ENCODE data around the gene GPR78. TPM values are rescaled to one million over a fixed set of nuclear protein-coding genes. Genes with fewer than 3 reads are reported as not detected.

GPR78 gene
- total RNA-seq, 1 donor from 2014 or later, result under 0.01 TPM

DNA sequence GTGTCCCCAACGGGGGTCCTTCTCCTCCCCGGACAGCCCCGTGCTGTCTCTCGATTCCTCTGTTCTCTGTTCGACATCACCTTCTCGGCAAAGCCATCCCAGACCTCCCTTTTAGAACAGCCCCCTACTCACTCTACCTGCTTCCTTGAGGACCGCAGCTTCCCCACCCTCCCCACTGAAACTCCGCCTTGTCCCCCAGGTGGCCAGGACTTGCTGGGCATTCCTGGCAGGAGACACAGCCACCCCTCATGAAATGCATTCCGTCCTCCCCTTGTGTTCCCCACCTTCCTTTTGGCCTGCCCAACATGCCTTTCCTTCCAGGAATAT, 34.8 kb upstream of the GPR78 start:
- DNase-seq (ENCODE audit: low spot score in 2 of 2) (no peak), FAIRE-seq (no peak)

DNA sequence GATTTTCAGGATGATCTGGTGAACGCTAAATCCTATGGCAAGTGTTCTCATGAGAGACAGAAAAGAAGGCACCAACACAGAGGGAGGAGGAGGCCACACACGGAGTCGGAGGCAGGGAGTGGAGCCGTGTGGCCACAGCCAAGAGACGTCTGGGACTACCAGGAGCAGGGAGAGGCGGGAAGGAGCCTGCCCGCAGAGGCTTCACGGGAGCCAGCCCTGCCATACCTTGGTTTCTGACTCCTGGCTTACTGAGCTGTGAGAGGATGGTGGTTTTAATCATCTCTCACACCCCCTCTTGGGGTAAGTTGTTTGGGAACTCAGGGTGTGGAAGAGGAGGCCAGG, 33.5 kb upstream of the GPR78 start:
- no peak for DNase-seq (ENCODE audit: low spot score in 2 of 2)
- FAIRE-seq, result no peak

DNA sequence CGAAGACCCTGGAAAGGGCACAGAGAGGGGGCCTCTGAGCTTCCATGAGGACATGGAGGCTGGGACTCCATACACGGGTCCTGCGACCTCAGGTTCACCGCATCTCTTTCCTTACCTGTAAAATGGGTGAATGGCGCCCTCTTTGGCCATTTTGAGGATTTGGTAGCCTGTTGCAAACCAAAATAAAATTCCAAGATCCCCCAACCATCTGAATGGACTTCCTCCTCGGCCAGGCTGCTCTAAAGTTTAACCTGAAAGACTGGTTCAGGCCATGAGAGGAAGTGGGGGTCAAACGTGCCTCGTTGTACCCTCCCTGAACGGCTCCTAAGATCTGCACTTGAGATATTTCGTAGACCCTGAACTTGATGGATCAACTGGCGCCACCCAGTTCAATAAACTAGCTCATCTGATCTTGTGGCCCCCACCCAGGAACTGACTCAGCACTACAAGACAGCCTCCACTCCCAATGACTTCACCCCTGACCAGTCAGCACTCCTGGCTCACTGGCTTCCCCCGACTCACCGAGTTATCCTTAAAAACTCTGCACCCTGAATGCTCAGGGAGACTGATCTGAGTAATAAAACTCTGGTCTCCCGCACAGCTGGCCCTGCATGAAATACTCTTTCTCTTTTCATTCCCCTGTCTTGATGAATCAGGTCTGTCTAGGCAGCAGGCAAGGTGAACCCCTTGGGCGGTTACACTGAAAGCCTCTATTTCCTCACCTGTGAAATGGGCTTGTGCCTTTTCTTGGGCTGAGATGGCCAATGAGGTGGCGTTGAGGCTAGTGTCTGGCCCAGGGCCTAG, 32.9 kb upstream of the GPR78 start:
- DNase-seq (ENCODE audit: low spot score in 2 of 2) (no peak), FAIRE-seq (no peak)

DNA sequence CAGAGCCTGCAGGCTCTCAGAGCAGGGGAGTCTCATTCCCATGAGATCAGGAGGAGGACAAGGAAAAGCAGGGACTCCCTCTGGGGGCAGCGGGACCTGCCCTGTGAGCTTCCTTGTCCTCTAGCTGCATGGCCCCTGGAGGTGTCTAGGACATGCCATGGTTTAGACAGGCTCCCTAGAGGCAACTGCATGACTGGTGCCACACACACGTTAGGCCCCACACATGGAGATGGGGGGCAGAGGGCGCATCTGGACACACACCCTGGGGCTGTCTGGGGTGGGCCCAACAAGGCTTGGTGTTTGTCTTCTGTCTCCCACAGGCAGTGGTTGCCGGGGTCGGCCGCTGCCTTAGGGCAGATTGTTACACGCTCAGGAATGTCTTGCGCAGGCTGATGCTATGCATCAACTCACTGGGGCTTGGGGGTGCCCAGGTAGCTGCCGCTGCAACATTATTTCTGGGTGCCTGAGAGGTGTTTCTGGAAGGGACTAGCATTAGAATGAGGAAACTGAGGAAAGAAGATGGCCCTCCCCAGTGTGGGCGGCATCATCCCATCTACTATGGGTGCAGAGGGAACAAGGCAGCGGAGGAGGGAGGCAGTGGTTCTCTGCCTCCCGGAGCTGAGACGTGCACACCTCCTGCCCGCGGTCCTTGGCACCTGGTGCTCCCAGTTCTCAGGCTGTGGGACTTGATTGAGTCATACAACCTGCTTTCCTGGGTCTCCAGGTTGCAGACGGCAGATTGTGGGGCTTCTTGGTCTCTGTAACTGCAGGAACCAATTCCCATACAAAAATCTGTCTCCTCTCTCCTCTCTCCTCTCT, 32.1 kb upstream of the GPR78 start:
- FAIRE-seq, result no peak
- DNase-seq (ENCODE audit: low spot score in 2 of 2), result no peak

DNA sequence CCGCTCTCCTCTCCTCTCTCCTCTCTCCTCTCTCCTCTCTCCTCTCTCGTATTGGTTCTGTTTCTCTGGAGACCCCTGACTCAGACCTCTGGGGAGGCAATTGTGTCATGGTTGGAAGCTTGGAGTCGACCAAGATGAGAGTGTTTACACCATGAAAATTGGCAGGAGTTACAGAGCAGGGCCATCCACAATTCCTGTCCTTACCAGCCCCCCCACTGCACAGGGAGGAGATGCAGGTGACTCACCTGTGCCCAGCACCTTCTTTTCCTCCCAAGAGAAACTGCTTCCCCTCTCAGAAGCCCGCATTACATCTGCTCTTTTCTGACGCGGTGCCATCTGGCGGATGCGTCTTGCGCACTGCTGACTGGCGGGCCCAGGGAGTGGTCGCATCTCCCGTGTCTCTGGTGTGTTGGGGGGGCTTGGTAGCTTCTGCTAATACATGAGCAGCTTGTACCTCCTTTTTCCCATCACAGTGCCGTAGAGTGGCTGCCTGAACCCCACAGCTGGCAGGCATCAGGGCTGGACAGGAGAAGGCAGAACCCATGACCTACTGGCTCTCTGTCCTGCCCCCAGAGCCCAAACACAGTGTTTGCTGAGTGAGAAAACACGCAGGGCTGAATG, 31.4 kb upstream of the GPR78 start:
- FAIRE-seq (no peak), DNase-seq (ENCODE audit: low spot score in 2 of 2) (no peak)

DNA sequence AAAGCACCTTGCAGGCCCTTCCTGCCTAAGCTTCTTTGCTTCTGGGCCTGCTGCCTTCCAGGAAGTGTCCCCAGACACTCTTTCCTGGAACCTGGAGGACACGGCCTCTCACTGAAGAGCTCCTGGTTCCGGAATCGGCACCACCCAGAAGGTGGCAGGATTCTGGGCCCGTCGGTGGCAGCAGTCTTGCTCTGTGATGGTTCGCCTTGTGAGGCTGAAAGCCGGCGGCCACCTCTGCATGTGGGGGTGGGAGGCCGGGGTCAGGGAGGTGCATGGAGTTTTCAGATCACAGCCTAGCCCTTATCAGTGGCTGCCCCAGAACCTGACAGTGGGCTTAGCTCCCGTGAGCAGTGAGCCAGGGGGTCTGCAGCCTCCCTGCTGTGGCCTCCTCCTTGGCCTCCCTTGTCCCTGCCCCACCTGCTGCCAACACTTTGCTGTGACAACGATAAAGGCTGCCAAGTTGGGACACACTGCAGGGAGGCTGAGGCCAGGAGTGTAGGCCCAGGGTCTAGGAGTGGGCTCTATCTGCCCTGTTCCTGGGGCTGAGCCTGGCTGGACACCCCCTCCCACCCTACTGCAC, 30.8 kb upstream of the GPR78 start:
- FAIRE-seq, result no peak

DNA sequence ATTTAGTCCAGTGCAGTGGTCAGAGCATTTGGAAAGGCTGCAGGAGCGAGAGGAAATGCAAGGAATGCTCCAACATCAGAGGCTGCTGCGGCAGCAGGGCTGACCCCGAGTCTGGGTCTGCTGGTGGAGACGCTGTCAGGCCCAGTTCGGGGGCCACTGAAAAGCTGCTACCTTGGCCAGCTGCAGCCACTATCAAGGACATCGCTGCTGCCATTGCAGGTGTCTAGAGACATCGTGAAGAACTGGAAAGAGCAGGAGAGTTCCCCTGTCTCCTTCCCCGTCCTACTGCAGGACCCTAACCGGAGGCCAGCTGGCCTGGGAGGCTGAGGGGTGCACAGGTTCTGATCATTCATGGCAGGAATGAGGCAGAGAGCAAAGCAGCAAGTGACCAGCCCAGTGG, 29.5 kb upstream of the GPR78 start:
- FAIRE-seq (no peak), DNase-seq (ENCODE audit: low spot score in 2 of 2) (no peak)

More for the DNA sequence above, 30.8 kb upstream of the GPR78 start:
- DNase-seq (ENCODE audit: low spot score in 2 of 2), result no peak

DNA sequence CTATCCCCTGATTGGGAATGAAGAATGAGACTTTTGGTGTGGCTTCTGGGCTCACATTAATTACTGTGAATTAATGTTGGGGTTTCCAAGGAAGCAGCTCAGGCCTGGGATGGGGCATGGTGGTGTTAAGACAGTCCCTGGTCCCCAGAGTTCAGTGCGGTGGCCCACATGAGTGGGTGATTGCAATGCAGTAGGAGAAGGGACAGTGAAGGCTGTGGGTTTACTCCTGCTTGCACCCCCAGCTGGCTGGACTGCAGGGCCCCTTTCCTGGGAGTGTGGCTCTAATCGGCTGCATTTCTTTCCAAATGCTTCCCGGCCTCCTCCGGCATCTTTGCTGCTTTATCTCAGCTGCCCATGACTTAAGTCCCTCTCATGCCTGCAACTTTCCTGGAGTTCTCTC, 28.2 kb upstream of the GPR78 start:
- no peak for DNase-seq (ENCODE audit: low spot score in 2 of 2)
- no peak for FAIRE-seq

DNA sequence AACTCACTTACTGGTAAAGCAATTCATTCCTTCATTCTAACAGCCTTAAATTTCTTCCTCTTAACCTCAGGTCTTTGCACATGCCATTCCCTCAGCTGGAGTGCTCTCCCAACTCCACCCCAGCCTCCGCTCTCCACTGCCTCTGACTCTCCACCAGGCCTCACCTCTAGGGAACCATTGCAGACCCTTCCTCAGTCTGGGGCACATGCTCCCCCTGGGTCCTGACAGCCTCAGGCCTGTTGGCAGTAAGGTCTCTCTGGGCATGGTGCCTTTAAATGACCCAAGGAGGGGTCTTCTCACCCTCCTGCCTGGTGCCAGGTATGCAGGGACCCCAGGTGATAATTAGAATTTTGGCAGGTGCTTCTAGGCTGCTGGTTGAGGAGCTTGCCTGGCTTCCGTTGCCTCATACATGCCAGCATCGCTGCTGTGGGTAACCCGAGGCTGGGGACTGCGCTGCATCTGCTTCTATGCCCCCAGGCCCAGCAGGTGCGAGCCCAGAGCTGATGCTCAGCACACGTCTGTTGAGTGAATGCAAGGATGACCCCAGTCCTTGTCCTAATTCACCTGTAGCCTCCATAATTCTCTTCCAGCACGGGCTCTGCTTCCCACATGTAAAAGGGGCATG, 27.5 kb upstream of the GPR78 start:
- no peak for FAIRE-seq

DNA sequence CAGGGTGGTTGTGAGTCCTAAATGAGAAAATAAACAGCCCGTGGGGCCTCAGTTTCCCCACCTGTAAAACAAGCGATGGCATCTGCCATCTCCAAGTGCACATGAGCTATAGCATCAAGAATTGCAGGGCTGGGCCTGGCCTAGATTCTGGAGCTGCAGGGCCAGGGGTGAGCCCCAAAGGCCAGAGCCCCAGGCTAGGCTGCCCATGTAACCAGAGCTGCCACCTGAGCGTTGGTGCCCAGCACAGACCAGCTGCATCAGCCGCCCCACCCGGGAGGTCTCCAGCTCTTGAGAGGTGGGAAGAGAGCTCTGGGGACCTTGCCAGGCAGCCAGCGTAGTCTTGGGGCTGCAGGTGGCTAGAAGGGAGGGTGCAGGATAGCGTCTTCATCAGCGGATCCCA, 27.0 kb upstream of the GPR78 start:
- no peak for DNase-seq (ENCODE audit: low spot score in 2 of 2)
- no peak for FAIRE-seq

More for the DNA sequence above, 27.5 kb upstream of the GPR78 start:
- DNase-seq (ENCODE audit: low spot score in 2 of 2), result no peak

DNA sequence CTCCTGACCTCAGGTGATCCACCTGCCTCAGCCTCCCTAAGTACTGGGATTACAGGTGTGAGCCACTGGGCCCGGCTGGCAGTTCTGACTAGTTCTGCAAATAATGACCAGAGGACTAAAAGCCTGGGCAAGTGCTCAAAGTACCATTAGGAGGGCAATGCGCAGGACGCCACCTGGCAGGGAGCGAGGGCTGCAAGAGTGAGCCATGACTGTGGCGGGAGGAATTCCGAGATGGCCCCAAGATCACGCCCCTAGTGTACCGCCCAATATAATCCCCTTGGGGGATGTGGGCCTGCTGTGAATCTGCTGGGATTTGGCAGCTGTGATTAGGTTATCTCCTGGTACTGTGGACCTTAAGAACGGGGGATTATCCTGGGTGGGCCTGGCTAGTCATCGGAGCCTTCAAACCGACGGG, 26.2 kb upstream of the GPR78 start:
- DNase-seq (ENCODE audit: low spot score in 2 of 2), result no peak
- no peak for FAIRE-seq

DNA sequence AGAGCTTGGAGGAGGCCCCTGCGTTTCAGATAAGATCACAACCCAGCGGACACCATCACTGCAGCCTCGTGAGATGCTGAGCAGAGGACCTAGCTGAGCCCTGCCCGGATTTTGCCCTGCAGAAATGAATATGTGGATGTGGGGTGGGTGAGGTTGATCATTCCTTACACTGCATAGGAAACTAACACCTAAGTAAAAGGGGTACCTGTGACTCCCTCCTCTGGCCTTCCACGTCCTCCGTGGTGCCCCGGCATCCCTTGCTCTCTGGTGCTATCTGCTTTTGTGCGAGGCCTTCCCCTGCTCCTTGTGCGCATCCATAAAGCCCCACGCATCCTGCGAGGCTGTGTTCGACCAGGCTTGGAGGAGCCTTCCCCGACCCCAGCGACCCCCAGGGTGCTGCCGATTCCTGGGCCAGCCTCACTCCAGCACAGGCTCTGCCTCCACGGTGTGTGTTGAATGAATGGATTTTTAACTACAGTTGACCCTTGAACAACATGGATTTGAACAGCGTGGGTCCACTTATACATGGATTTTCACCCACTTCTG, 25.6 kb upstream of the GPR78 start:
- no peak for FAIRE-seq
- DNase-seq (ENCODE audit: low spot score in 2 of 2), result no peak

DNA sequence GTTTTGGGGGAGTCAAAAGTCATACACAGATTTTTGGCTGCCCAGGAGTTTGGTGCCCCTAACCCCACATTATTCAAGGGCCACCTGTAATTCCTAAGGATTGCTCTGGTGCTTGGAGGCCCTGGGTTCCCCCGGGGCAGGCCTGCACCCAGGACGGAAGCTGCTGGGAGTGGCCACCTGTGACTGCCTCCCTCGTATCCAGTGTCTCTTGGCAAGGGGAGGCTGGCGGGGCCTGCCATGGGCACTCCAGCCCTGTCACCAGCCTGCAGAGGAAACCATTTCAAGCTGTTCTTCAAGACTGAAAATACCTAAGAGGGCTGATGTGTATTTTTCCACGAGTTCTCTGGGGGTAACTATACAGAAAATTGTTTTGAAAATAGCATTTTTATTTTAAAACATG, 24.5 kb upstream of the GPR78 start:
- DNase-seq (ENCODE audit: low spot score in 2 of 2) (no peak), FAIRE-seq (no peak)

DNA sequence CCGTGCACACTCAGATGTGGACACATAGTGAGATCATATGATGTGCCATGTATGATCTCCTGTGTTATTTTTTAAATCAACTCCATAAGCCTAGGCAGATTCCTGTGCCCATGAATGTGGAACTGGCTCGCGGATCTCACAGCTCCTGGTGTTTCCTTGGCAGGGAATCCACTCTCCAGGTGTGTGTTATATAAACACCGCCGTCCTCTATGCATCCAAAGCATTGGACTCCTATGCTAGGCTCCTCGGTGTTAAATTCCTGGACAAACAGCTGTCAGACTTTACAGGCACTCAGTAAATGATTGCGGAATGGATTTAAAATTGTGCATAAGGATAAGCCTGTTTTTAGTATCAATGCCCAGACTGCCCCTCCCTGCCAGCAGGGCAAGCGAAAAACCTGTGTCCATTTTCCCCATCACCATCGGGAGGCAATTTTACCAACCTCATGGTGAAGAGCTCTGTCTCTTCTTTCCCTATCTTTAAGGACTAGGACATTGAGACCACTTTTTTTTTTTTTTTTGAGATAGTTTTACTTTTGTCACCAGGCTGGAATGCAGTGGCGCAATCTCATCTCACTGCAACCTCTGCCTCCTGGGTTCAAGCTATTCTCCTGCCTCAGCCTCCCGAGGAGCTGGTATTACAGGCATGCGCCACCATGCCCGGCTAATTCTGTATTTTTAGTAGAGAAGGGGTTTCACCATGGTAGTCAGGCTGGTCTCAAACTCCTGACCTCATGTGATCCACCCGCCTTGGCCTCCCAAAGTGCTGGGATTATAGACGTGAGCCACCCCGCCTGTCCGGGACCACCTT, 23.6 kb upstream of the GPR78 start:
- FAIRE-seq (no peak), DNase-seq (ENCODE audit: low spot score in 2 of 2) (no peak)

DNA sequence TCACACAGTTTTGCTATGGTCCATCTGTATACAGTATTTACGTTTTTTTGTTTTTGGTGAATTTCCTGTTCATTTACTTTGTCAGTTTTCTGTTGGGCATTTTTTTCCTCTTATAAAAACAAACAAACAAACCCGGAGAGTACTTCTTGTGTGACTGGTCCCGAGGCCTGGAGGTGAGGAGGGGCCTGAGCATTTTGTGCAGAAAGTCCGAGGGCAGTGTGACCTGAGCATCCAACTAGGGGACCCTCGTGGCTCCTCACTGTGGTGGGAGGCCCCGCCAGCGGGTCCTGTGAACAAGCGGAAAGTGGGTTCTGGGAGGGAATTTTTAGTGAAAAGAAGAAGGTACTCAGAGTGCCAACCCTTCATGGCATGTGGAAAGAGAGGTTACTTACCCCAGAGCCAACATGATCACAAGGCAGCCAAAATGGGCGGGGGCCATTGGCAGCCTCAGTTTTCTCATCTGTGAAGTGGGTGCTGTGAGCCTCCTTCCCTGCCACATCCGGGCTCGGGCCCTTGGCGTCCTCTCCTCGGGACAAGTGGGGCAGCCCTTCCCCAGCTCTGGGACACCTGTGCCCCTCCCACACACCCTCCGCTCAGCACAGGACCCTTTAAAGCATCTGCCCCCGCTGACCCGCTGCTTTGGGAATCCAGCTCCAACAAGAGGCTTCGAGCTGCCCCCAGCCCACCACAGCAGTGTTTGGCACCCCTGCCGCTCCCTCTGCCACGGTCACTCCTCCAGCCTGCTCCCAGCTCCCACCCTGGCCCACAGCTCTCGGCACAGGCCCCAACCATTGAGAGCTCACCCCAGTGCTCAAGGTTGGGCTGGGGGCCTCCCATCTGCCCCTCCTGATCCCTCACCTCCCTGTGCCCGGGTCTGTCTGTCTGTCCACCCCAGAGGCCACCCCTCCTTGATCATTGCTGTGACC, 22.8 kb upstream of the GPR78 start:
- DNase-seq (ENCODE audit: low spot score in 2 of 2), result no peak
- no peak for FAIRE-seq

DNA sequence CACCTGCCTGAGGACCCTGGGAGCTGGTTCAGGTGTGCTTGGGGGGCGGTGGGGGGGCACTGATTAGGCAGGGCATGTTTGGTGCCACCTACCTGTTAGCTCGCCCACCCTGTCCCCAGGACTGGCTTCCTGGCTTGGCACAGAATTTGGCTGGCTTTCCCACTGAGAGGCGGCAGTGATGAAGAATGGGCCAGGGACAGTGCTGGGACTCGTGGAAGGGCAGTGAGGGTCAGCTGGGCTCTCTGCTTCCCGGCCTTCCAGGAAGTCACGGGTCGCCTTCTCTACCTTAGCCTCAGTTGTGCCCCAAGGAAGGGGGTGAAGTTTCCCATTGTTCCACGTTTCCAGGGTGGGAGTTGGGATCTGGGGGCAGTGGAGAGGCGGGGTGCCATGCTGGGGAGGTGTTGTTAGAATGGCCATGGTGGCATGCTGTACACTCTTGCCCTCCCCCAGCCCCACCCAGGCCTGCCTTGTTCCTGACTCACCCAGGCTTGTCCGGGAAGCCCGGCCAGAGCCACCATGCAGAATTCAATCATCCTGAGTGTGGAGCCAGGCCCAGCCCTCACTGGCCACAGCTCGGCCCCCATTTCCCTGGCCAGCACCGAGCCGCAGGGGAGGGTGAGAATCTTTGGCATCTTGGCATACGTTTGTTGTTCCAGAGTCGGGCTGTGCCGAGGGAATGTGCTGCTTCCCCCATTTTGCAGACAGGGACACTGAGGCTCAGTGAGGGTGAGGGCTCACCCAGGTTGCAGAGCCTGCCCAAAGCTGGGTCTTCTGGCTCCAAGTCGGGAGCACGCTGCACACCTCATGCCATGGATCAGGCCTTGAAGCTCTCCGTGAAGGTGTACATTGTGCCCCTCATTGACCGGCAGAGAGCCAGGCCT, 21.9 kb upstream of the GPR78 start:
- DNase-seq (ENCODE audit: low spot score in 2 of 2) (no peak), FAIRE-seq (no peak)

DNA sequence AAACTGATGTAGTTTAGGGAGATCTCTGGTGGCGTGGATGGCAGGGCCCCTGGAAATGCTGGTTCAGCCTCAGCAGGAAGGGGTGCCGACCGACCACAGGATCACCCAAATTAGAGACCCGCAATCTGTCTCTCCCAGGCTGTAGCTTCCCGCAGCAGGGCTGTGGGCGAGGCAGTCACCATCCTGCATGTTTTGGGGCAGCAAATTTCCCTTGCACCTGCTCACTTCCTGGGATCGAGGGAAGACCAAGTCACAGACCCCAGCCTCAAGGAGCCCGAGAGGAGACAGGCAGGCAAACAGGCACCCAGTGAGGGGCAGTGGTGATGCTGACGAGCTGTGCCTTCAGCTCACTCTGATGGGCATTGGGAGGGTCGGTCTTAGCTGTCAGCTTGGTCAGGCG, 21.2 kb upstream of the GPR78 start:
- FAIRE-seq (no peak), DNase-seq (ENCODE audit: low spot score in 2 of 2) (no peak)
